Measurements from ENCODE around the gene CST3.

GRCh38 chr20:23644164-23644563 is 6.4 kb upstream of the CST3 start:
- TF ChIP-seq CTCF (IDR thresholded peaks at IDR 0.05) (no peak), POLR2AphosphoS5 (IDR thresholded peaks at IDR 0.05) (no peak), POLR2A (IDR thresholded peaks at IDR 0.05) (no peak), EP300 (IDR thresholded peaks at IDR 0.05) (no peak)
